Measurements from ENCODE around the gene PRPF18.

PRPF18 gene

GRCh38 chr10:13555884-13556510, 30.8 kb upstream of the PRPF18 start:
- H3K27ac ChIP-seq (ENCODE audit: low read length), result no peak overlapping the region
- no peaks in the 10 kb centered on the region for H3K4me1 ChIP-seq (ENCODE audit: insufficient read depth, low read length)
- peaks cover 8% of the 10 kb centered on the region for H3K27me3 ChIP-seq (ENCODE audit: insufficient read depth, low read length, poor library complexity)
- no peak overlapping the region for H3K9ac ChIP-seq (ENCODE audit: low read depth, low read length)
- no peak overlapping the region for H3K4me3 ChIP-seq (ENCODE audit: low read depth in 1 of 2, low read length in 2 of 2)
- no peaks in the 10 kb centered on the region for H3K9me3 ChIP-seq (ENCODE audit: insufficient read depth, low read length, severe bottlenecking)
- H3K4me2 ChIP-seq (ENCODE audit: insufficient read depth, low read length), result no peak overlapping the region
- DNase-seq (no peak), ATAC-seq (ENCODE audit: insufficient read depth, low read depth) (no peak)
- no peaks in the 10 kb centered on the region for H4K20me1 ChIP-seq (ENCODE audit: insufficient read depth, low read length)
- no peaks in the 10 kb centered on the region for H3K36me3 ChIP-seq (ENCODE audit: insufficient read depth, low read length)
- no peak overlapping the region for H2AFZ ChIP-seq (ENCODE audit: low read depth, low read length)
- no peak for TF ChIP-seq EZH2 (IDR thresholded peaks at IDR 0.05; ENCODE audit: borderline replicate concordance, low read depth, low read length, severe bottlenecking)
- TF ChIP-seq CTCF (IDR thresholded peaks at IDR 0.05; ENCODE audit: borderline replicate concordance, extremely low read depth, low read length, poor library complexity, severe bottlenecking), result no peak
- no peaks in the 10 kb centered on the region for H3K79me2 ChIP-seq (ENCODE audit: insufficient read depth, low read length)

GRCh38 chr10:13559124-13559700, 27.6 kb upstream of the PRPF18 start:
- Histone ChIP-seq H3K9ac (ENCODE audit: low read depth, low read length) (no peak overlapping the region), H3K36me3 (ENCODE audit: insufficient read depth, low read length) (no peaks in the 10 kb centered on the region), H3K27ac (ENCODE audit: low read length) (no peak overlapping the region), H4K20me1 (ENCODE audit: insufficient read depth, low read length) (no peaks in the 10 kb centered on the region), H3K4me3 (ENCODE audit: low read depth in 1 of 2, low read length in 2 of 2) (no peak overlapping the region), H3K79me2 (ENCODE audit: insufficient read depth, low read length) (no peaks in the 10 kb centered on the region), H3K4me1 (ENCODE audit: insufficient read depth, low read length) (no peaks in the 10 kb centered on the region), H3K9me3 (ENCODE audit: insufficient read depth, low read length, severe bottlenecking) (no peaks in the 10 kb centered on the region), H3K4me2 (ENCODE audit: insufficient read depth, low read length) (no peak overlapping the region), H3K27me3 (ENCODE audit: insufficient read depth, low read length, poor library complexity) (peaks cover 8% of the 10 kb centered on the region), H2AFZ (ENCODE audit: low read depth, low read length) (no peak overlapping the region)
- no peak for TF ChIP-seq CTCF (IDR thresholded peaks at IDR 0.05; ENCODE audit: borderline replicate concordance, extremely low read depth, low read length, poor library complexity, severe bottlenecking)
- TF ChIP-seq EZH2 (IDR thresholded peaks at IDR 0.05; ENCODE audit: borderline replicate concordance, low read depth, low read length, severe bottlenecking), result no peak
- no peak for ATAC-seq (ENCODE audit: insufficient read depth, low read depth)
- no peak for DNase-seq

GRCh38 chr10:13560597-13560996, 26.2 kb upstream of the PRPF18 start:
- DNase-seq (no peak), ATAC-seq (ENCODE audit: insufficient read depth, low read depth) (no peak)
- no peaks in the 10 kb centered on the region for H4K20me1 ChIP-seq (ENCODE audit: insufficient read depth, low read length)
- H3K27me3 ChIP-seq (ENCODE audit: insufficient read depth, low read length, poor library complexity), result peaks cover 8% of the 10 kb centered on the region
- no peak overlapping the region for H2AFZ ChIP-seq (ENCODE audit: low read depth, low read length)
- H3K36me3 ChIP-seq (ENCODE audit: insufficient read depth, low read length), result no peaks in the 10 kb centered on the region
- no peak overlapping the region for H3K27ac ChIP-seq (ENCODE audit: low read length)
- H3K4me2 ChIP-seq (ENCODE audit: insufficient read depth, low read length), result no peak overlapping the region
- TF ChIP-seq CTCF (IDR thresholded peaks at IDR 0.05; ENCODE audit: borderline replicate concordance, extremely low read depth, low read length, poor library complexity, severe bottlenecking), result no peak
- TF ChIP-seq EZH2 (IDR thresholded peaks at IDR 0.05; ENCODE audit: borderline replicate concordance, low read depth, low read length, severe bottlenecking), result no peak
- no peaks in the 10 kb centered on the region for H3K9me3 ChIP-seq (ENCODE audit: insufficient read depth, low read length, severe bottlenecking)
- H3K4me3 ChIP-seq (ENCODE audit: low read depth in 1 of 2, low read length in 2 of 2), result no peak overlapping the region
- H3K79me2 ChIP-seq (ENCODE audit: insufficient read depth, low read length), result no peaks in the 10 kb centered on the region
- no peaks in the 10 kb centered on the region for H3K4me1 ChIP-seq (ENCODE audit: insufficient read depth, low read length)
- H3K9ac ChIP-seq (ENCODE audit: low read depth, low read length), result no peak overlapping the region

Measured in DND-41 (cell line).